Mesenteric fat pad (tissue), 1 donor: ENCODE results near the gene TLL2. TPM values are rescaled to one million over a fixed set of nuclear protein-coding genes. Genes with fewer than 3 reads are reported as not detected.

Experiments used
- DNase-seq: peaks from one replicate; pipeline ENCODE4 v3.0.0-alpha.2; 2020; ENCODE audit warnings: low spot score
- total RNA-seq: library from RNA; stranded (reverse); fragmentation: NEBNext Ultra II Directional; extraction: Animal tissue kit (Norgen Biotek cat#: 25700); gene quantifications from one replicate; pipeline ENCODE4 v1.2.1, GENCODE V29; 2021
- donor health status: DM: yes; HTN: yes; CAD: no.

The TLL2 gene
- total RNA-seq, 1 donor from 2014 or later = not detected

- DNase-seq = no peak
These were observed 4.6 kb downstream of the TLL2 start for GRCh38 chr10:96509017-96509641.

- no peak for DNase-seq
These were observed 6.7 kb downstream of the TLL2 start for GRCh38 chr10:96507044-96507443.

- no peak for DNase-seq
These were observed 8.3 kb downstream of the TLL2 start for GRCh38 chr10:96505150-96506136.

GRCh38 chr10:96502561-96503282 is 11.0 kb downstream of the TLL2 start:
- DNase-seq = no peak

GRCh38 chr10:96501985-96502384 is 11.7 kb downstream of the TLL2 start:
- peak; percentile 72 for DNase-seq

- DNase-seq = peak; percentile 68
These were observed 13.2 kb downstream of the TLL2 start for GRCh38 chr10:96500519-96500918.

- no peak for DNase-seq
These were observed 13.7 kb downstream of the TLL2 start for GRCh38 chr10:96500050-96500449.

- DNase-seq = peak; percentile 28
These were observed 16.3 kb downstream of the TLL2 start for GRCh38 chr10:96497391-96497790.

GRCh38 chr10:96496281-96496925 is 17.3 kb downstream of the TLL2 start:
- peak; percentile 20 for DNase-seq

GRCh38 chr10:96495544-96495943 is 18.2 kb downstream of the TLL2 start:
- DNase-seq = peak; percentile 16

- peak; percentile 20 for DNase-seq
These were observed 19.0 kb downstream of the TLL2 start for GRCh38 chr10:96494694-96495093.

GRCh38 chr10:96493871-96494525 is 19.7 kb downstream of the TLL2 start:
- DNase-seq = peak; percentile 80

- no peak for DNase-seq
These were observed 20.5 kb downstream of the TLL2 start for GRCh38 chr10:96493254-96493653.

- peak; percentile 16 for DNase-seq
These were observed 22.4 kb downstream of the TLL2 start for GRCh38 chr10:96491303-96491702.

GRCh38 chr10:96488161-96488935 is 25.4 kb downstream of the TLL2 start:
- DNase-seq = peak; percentile 71

GRCh38 chr10:96482815-96483588 is 30.7 kb downstream of the TLL2 start:
- DNase-seq = peak; percentile 24

GRCh38 chr10:96478355-96478754 is 35.4 kb downstream of the TLL2 start:
- peak; percentile 60 for DNase-seq

- peak; percentile 33 for DNase-seq
These were observed 39.9 kb downstream of the TLL2 start for GRCh38 chr10:96473866-96474265.
